Measurements from ENCODE around the gene CATSPERZ. TPM values are rescaled to one million over a fixed set of nuclear protein-coding genes. Genes with fewer than 3 reads are reported as not detected.

The CATSPERZ gene
- total and polyA plus RNA-seq, 4 donors: 0.50 to 1.6 (median 1.0) TPM

GRCh38 chr11:64284962-64285884 lies 14.9 kb upstream of the CATSPERZ start, which contains the start of gene GPR137:
TSS of gene GPR137 (plus strand) at chr11:64285848. CDS start at chr11:64286525, 677 bp downstream.
- Histone ChIP-seq H3K27me3 (ENCODE audit: control insufficient read depth, insufficient read depth, low read length) (peaks cover 2% of the 10 kb centered on the region), H3K27ac (ENCODE audit: low read depth, low read length) (peak within 1 kb of the TSS; percentile 99), H3K36me3 (ENCODE audit: control insufficient read depth, insufficient read depth, low read length) (peaks cover 60% of the 10 kb centered on the region), H3K9me3 (ENCODE audit: control insufficient read depth, insufficient read depth, low read length) (no peaks in the 10 kb centered on the region), H3K4me1 (ENCODE audit: control insufficient read depth, insufficient read depth, low read length) (peaks cover 42% of the 10 kb centered on the region), H3K4me3 (ENCODE audit: low read depth, low read length) (peak within 1 kb of the TSS; percentile 74)
- 0% methylated on average over 102 of the region's 102 CpGs for WGBS (ENCODE audit: insufficient coverage)
- peak; percentile 75 to 96 (median 79) for DNase-seq (ENCODE audit: low read depth in 4 of 6, low spot score in 6 of 6)

DNA sequence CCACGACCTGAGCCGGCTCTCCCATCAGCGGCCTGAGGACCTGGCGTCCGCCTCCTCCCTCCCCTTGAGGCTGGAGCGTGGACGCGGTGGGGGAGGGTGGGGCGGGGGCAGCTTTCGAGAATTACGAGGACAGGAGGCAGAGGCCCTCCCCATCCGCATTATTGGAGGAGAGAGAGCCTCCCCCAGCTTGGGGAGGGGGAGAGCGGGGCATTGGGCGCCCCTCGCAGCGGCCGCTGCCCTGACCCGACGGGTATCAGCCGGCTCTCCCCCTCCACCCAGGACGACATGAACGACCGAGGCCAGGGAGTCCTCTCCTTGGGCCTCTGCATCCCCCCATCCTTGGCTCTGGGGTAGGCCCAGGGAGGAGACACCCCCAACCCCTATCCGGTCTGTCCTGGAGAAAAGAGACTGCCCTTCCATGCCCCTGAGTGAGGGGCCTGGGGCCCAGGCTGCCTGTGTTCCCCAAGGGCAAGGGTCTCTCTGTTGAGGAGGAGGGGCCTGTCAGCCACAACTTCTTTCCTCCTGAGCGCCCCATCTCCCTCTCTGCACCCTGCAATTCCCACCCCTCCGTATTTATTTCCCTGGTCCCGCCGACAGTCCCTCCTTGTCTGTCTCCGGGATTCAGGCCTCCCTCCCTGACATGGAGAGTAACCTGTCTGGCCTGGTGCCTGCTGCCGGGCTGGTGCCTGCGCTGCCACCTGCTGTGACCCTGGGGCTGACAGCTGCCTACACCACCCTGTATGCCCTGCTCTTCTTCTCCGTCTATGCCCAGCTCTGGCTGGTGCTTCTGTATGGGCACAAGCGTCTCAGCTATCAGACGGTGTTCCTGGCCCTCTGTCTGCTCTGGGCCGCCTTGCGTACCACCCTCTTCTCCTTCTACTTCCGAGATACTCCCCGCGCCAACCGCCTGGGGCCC lies 14.0 kb upstream of the CATSPERZ start:
- H3K27ac ChIP-seq (ENCODE audit: low read depth, low read length): peak overlapping the region; percentile 69
- H3K36me3 ChIP-seq (ENCODE audit: control insufficient read depth, insufficient read depth, low read length): peaks cover 57% of the 10 kb centered on the region
- peaks cover 11% of the 10 kb centered on the region for H3K27me3 ChIP-seq (ENCODE audit: control insufficient read depth, insufficient read depth, low read length)
- peaks cover 48% of the 10 kb centered on the region for H3K4me1 ChIP-seq (ENCODE audit: control insufficient read depth, insufficient read depth, low read length)
- no peak for DNase-seq (ENCODE audit: low read depth in 4 of 6, low spot score in 6 of 6)
- peak overlapping the region; percentile 74 for H3K4me3 ChIP-seq (ENCODE audit: low read depth, low read length)
- 30% methylated on average over 29 of the region's 40 CpGs for WGBS (ENCODE audit: insufficient coverage)
- H3K9me3 ChIP-seq (ENCODE audit: control insufficient read depth, insufficient read depth, low read length): no peaks in the 10 kb centered on the region

- no peak overlapping the region for H3K4me3 ChIP-seq (ENCODE audit: low read depth, low read length)
- no peak for DNase-seq (ENCODE audit: low read depth in 4 of 6, low spot score in 6 of 6)
- peaks cover 14% of the 10 kb centered on the region for H3K27me3 ChIP-seq (ENCODE audit: control insufficient read depth, insufficient read depth, low read length)
- peaks cover 51% of the 10 kb centered on the region for H3K36me3 ChIP-seq (ENCODE audit: control insufficient read depth, insufficient read depth, low read length)
- H3K4me1 ChIP-seq (ENCODE audit: control insufficient read depth, insufficient read depth, low read length): peaks cover 50% of the 10 kb centered on the region
- no peaks in the 10 kb centered on the region for H3K9me3 ChIP-seq (ENCODE audit: control insufficient read depth, insufficient read depth, low read length)
- H3K27ac ChIP-seq (ENCODE audit: low read depth, low read length): no peak overlapping the region
- 88% methylated on average over 9 of the region's 9 CpGs for WGBS (ENCODE audit: insufficient coverage)
These were observed 13.4 kb upstream of the CATSPERZ start for GRCh38 chr11:64286801-64287159.

DNA sequence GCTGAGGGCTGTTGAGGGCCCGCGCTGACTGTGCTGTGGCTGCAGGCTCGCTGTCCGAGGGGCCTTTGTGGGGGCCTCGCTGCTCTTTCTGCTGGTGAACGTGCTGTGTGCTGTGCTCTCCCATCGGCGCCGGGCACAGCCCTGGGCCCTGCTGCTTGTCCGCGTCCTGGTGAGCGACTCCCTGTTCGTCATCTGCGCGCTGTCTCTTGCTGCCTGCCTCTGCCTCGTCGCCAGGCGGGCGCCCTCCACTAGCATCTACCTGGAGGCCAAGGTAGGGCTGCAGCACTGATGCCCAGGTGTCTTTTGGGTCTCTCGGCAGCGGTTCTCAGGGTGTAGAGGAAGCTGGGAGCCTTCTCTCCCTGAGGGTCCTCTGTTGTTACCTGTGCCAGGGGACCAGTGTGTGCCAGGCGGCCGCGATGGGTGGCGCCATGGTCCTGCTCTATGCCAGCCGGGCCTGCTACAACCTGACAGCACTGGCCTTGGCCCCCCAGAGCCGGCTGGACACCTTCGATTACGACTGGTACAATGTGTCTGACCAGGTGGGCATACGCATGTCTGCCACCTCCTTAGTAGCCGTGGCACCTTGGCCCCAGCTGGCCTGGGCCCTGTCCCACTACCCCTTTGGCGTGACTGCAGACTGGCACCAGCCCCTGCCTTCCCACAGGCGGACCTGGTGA lies 12.3 kb upstream of the CATSPERZ start:
- peaks cover 19% of the 10 kb centered on the region for H3K27me3 ChIP-seq (ENCODE audit: control insufficient read depth, insufficient read depth, low read length)
- H3K36me3 ChIP-seq (ENCODE audit: control insufficient read depth, insufficient read depth, low read length): peaks cover 41% of the 10 kb centered on the region
- no peaks in the 10 kb centered on the region for H3K9me3 ChIP-seq (ENCODE audit: control insufficient read depth, insufficient read depth, low read length)
- no peak overlapping the region for H3K4me3 ChIP-seq (ENCODE audit: low read depth, low read length)
- no peak for DNase-seq (ENCODE audit: low read depth in 4 of 6, low spot score in 6 of 6)
- H3K27ac ChIP-seq (ENCODE audit: low read depth, low read length): no peak overlapping the region
- H3K4me1 ChIP-seq (ENCODE audit: control insufficient read depth, insufficient read depth, low read length): peaks cover 56% of the 10 kb centered on the region
- 96% methylated on average over 33 of the region's 33 CpGs for WGBS (ENCODE audit: insufficient coverage)

GRCh38 chr11:64288353-64288750 lies 11.8 kb upstream of the CATSPERZ start:
- Histone ChIP-seq H3K9me3 (ENCODE audit: control insufficient read depth, insufficient read depth, low read length) (no peaks in the 10 kb centered on the region), H3K4me1 (ENCODE audit: control insufficient read depth, insufficient read depth, low read length) (peaks cover 57% of the 10 kb centered on the region), H3K27ac (ENCODE audit: low read depth, low read length) (no peak overlapping the region), H3K27me3 (ENCODE audit: control insufficient read depth, insufficient read depth, low read length) (peaks cover 25% of the 10 kb centered on the region), H3K36me3 (ENCODE audit: control insufficient read depth, insufficient read depth, low read length) (peaks cover 37% of the 10 kb centered on the region), H3K4me3 (ENCODE audit: low read depth, low read length) (no peak overlapping the region)
- WGBS (ENCODE audit: insufficient coverage): 82% methylated on average over 9 of the region's 9 CpGs
- DNase-seq (ENCODE audit: low read depth in 4 of 6, low spot score in 6 of 6): no peak

DNA sequence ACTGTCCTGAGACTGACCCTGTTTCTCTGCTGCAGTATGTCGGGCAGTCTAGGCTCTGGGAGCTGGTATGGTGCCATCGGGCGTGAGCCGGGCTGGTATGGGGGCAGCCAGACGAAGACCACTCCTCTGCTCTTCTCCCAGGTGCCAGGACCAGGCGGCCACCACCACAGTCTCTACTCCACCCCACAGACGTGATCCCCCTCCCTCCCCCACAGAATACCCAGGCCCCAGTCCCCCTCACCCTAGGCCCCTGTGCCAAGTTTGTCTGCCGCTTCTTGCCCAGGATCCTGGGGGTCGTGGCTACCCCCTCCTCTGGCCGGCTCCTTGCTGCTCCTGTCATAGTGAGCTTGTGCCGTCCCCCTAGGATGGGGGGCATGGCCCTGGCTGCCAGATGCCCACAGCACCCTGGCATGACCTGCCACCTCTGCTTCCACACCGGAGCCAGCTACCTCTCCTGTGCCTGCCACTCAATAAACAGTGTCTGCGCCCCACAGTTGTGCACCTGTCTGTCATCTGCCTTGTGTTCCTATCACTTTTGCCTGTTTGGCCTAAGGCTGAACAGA lies 11.1 kb upstream of the CATSPERZ start:
- peaks cover 53% of the 10 kb centered on the region for H3K4me1 ChIP-seq (ENCODE audit: control insufficient read depth, insufficient read depth, low read length)
- no peak overlapping the region for H3K4me3 ChIP-seq (ENCODE audit: low read depth, low read length)
- WGBS (ENCODE audit: insufficient coverage): 91% methylated on average over 13 of the region's 13 CpGs
- no peaks in the 10 kb centered on the region for H3K9me3 ChIP-seq (ENCODE audit: control insufficient read depth, insufficient read depth, low read length)
- peaks cover 33% of the 10 kb centered on the region for H3K36me3 ChIP-seq (ENCODE audit: control insufficient read depth, insufficient read depth, low read length)
- no peak for DNase-seq (ENCODE audit: low read depth in 4 of 6, low spot score in 6 of 6)
- H3K27me3 ChIP-seq (ENCODE audit: control insufficient read depth, insufficient read depth, low read length): peaks cover 29% of the 10 kb centered on the region
- H3K27ac ChIP-seq (ENCODE audit: low read depth, low read length): no peak overlapping the region

DNA sequence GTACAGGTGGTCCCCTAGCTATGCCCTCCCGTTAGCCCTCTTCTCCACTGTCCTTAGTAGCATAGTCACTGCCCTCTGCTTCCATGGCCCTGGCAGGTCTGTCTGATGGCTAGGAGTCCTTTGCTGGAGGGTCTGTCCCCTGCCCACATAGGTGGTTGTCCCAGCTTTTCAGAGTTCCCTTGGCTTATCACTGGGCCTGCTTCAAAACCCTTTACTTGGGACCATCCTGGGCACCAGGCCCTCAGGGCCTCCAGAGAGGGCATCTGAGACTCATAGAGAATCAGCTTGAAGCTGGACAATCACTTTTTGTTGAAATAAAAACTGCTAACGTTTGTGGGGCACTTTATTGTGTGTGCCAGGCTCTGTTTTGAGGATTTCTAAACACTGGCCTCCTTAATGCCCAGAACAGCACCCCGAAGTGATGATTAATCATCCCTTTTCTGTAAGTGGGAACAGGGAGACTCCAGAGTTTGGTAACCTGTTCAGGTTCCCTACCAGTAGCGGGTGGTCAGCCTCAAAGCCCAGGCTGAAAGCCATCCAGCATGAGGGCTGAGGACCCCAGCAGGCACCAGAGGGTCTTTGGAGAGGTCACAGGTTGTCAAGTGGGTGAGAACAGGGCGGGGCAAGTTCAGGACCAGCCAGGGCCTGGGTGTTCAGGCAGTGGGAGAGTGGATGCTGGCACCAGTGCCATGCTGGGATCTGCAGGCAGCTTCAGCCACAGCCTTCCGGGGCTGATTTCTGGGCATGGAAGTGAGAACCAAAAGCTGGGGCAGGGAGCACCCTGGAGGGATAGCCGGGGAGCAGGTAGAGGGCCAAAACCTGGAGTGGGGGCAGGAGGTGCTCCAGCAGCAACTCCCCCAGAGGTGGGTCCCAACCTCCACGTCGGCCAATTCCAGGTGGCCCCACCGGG lies 9.6 kb upstream of the CATSPERZ start:
- H3K4me3 ChIP-seq (ENCODE audit: low read depth, low read length): peak overlapping the region; percentile 18
- no peaks in the 10 kb centered on the region for H3K9me3 ChIP-seq (ENCODE audit: control insufficient read depth, insufficient read depth, low read length)
- peaks cover 59% of the 10 kb centered on the region for H3K4me1 ChIP-seq (ENCODE audit: control insufficient read depth, insufficient read depth, low read length)
- no peak overlapping the region for H3K27ac ChIP-seq (ENCODE audit: low read depth, low read length)
- DNase-seq (ENCODE audit: low read depth in 4 of 6, low spot score in 6 of 6): no peak
- H3K27me3 ChIP-seq (ENCODE audit: control insufficient read depth, insufficient read depth, low read length): peaks cover 38% of the 10 kb centered on the region
- WGBS (ENCODE audit: insufficient coverage): 34% methylated on average over 9 of the region's 10 CpGs
- H3K36me3 ChIP-seq (ENCODE audit: control insufficient read depth, insufficient read depth, low read length): peaks cover 33% of the 10 kb centered on the region

- peak within 1 kb of the TSS; percentile 18 for H3K4me3 ChIP-seq (ENCODE audit: low read depth, low read length)
- peaks cover 53% of the 10 kb centered on the region for H3K4me1 ChIP-seq (ENCODE audit: control insufficient read depth, insufficient read depth, low read length)
- no peaks in the 10 kb centered on the region for H3K9me3 ChIP-seq (ENCODE audit: control insufficient read depth, insufficient read depth, low read length)
- peaks cover 45% of the 10 kb centered on the region for H3K27me3 ChIP-seq (ENCODE audit: control insufficient read depth, insufficient read depth, low read length)
- peak in 1 of 6 donors; percentile 23 for DNase-seq (ENCODE audit: low read depth in 4 of 6, low spot score in 6 of 6)
- under 1% methylated on average over 43 of the region's 45 CpGs for WGBS (ENCODE audit: insufficient coverage)
- H3K36me3 ChIP-seq (ENCODE audit: control insufficient read depth, insufficient read depth, low read length): peaks cover 33% of the 10 kb centered on the region
- no peak within 1 kb of the TSS for H3K27ac ChIP-seq (ENCODE audit: low read depth, low read length)
These were observed 8.9 kb upstream of the CATSPERZ start, which contains the start of gene KCNK4 for GRCh38 chr11:64291262-64291751. TSS of gene KCNK4 (plus strand) at chr11:64291302. CDS start at chr11:64293019, 1,717 bp downstream.
